ENCODE data around the gene C11orf21. TPM values are rescaled to one million over a fixed set of nuclear protein-coding genes. Genes with fewer than 3 reads are reported as not detected.

The C11orf21 gene
- total RNA-seq, 3 donors from 2014 or later: 0.33 to 1.0 (median 0.96) TPM

DNA sequence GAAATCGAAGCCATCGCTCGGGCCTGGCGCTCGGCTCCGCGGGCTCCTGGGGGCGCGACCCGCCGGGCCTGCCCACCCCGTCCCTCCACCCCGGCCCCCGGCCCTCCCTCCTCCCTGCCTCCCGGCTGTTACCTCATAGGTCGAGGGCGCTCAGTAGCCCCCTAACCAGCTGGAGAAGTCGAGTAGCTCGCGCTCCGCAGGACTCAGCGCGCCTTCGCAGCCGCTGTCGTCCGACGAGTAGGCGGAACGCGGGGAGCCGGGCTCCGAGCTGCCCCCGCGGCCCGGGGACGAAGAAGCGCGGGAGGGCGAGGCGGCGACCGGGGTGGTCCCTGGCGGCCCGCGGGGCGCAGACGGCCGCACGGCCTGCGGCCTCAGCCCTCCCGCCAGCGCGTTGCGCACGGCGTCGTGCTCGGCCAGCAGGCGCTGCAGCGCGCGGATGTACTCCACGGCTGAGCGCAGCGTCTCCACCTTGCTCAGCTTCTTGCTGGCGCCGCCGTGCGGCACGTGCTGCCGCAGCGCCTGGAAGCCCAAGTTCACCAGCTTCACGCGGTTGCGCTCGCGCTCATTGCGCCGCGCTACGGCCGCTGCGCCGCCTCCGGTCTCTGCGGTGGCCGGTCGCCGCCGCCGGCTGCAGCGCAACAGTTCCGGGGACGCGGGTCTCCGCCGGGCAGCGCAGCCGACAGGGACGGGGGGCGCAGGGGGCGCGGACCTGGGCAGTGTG is 32.0 kb downstream of the C11orf21 start:
- TF ChIP-seq, protein P1, sequence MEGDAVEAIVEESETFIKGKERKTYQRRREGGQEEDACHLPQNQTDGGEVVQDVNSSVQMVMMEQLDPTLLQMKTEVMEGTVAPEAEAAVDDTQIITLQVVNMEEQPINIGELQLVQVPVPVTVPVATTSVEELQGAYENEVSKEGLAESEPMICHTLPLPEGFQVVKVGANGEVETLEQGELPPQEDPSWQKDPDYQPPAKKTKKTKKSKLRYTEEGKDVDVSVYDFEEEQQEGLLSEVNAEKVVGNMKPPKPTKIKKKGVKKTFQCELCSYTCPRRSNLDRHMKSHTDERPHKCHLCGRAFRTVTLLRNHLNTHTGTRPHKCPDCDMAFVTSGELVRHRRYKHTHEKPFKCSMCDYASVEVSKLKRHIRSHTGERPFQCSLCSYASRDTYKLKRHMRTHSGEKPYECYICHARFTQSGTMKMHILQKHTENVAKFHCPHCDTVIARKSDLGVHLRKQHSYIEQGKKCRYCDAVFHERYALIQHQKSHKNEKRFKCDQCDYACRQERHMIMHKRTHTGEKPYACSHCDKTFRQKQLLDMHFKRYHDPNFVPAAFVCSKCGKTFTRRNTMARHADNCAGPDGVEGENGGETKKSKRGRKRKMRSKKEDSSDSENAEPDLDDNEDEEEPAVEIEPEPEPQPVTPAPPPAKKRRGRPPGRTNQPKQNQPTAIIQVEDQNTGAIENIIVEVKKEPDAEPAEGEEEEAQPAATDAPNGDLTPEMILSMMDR (IDR thresholded peaks at IDR 0.05): no peak
- peak in 1 of 3 donors; percentile 45 for TF ChIP-seq POLR2AphosphoS5 (IDR thresholded peaks at IDR 0.05)
- Histone ChIP-seq H3K27ac (peak overlapping the region; percentile 74 to 89), H3K4me3 (peak overlapping the region; percentile 45 to 92 (median 64)), H3K9me3 (no peaks in the 10 kb centered on the region), H3K4me1 (peaks cover 6 to 14% of the 10 kb centered on the region in 2 donors), H3K36me3 (no peaks in the 10 kb centered on the region), H3K27me3 (peaks cover 10 to 12% of the 10 kb centered on the region in 2 donors)
- peak; percentile 35 to 58 for DNase-seq (ENCODE audit: low spot score in 2 of 2)
- intact Hi-C loops (cut with DNase I; ENCODE audit: low total_unique reads): no loop called here

DNA sequence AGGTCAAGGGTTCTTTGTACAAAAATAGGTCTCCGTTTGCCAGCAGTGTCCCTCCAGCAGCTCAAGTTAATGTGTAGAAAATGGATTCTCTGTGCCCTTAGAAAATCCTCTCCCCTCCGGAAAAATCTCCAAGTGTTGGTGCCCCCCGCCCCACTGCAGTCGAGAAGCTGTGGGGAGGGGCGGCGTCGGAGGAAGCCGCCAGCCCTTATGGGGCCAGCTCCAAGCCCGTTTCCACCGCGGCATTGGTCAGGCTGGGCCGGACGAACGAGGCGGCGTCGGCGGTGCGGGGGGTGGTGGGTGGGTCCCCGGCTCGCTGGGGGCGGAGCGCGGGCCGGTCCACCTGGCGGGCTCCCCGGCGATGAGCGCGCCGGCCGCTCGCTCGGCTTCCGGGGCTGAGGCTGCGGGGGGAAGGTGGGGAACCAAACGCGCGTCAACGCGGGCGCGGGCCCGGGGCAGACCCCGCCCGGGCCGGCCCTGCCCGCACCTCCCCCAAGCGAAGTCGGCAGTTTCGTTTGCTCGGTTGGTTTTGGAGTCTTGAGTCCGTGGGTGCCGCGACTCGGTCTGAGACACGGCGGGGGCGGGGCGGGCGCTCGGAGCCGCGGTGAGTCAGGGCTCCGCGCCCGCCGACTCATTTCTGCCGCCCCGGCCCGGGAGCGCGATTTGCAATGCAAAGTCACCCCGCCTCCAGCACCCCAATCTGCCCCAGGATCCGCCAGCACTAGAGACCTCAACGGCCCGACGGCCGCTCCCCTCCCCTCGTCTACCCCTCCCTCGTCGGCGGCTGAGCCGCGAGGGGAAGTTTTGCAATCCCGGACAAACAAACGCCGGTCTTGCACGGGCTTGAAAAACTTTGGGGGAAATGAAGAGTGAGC is 32.8 kb downstream of the C11orf21 start:
- peak; percentile 43 to 63 for DNase-seq (ENCODE audit: low spot score in 2 of 2)
- Histone ChIP-seq H3K4me3 (peak overlapping the region; percentile 45 to 92 (median 64)), H3K9me3 (no peaks in the 10 kb centered on the region), H3K36me3 (no peaks in the 10 kb centered on the region), H3K4me1 (peaks cover 6 to 14% of the 10 kb centered on the region in 2 donors), H3K27ac (peak overlapping the region; percentile 74 to 89), H3K27me3 (peaks cover 10 to 12% of the 10 kb centered on the region in 2 donors)
- intact Hi-C loops (cut with DNase I; ENCODE audit: low total_unique reads): no loop called here
- TF ChIP-seq, protein P1 (IDR thresholded peaks at IDR 0.05): no peak
- no peak for TF ChIP-seq POLR2AphosphoS5 (IDR thresholded peaks at IDR 0.05)
- no peak for TF ChIP-seq POLR2A (IDR thresholded peaks at IDR 0.05)

DNA sequence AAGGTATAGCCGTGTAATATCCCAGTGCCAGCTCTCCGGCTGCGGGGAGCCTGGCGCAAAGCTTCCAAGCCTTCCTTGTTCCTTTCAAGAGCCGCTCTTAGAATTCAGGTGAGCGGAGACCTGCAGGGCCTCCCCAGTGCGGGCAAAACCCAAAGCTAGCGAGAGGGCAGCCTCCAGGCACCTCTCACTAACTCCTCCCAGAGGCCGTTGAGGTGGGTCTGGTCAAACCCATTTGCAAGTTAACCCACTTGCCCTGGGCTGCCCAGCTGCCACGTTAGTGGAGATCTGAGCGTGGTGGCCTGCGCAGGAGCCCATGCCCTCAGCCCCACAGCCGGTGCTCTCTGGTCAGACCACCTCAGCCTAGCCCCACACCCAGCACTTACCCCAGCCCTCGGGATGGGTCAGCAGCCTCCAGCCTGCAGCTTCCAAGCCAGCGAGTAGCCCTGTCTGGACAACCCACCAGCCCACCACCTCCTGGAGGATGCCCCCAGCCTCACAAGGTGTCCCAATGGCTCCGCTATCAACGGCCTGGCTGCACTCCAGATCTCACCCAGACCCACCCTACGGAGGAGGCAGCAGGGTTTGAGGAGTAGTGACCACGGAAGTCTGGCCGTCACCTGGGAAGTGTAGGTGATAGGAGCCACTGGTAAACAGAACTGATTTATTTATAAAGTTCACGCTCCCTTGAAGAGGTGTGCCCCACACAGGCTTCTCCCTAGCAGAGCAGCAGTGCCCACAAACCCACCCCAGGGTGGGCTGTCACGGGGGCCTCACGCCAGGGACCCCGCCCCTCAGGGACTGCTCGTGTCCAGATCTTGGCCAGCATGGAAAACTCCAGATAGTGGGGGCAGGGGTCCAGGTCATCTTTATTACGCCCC is 33.6 kb downstream of the C11orf21 start:
- Histone ChIP-seq H3K36me3 (no peaks in the 10 kb centered on the region), H3K4me3 (peak overlapping the region; percentile 45 to 92 (median 64)), H3K27me3 (peaks cover 10 to 12% of the 10 kb centered on the region in 2 donors), H3K9me3 (no peaks in the 10 kb centered on the region), H3K27ac (peak overlapping the region; percentile 74 to 89), H3K4me1 (peaks cover 6 to 14% of the 10 kb centered on the region in 2 donors)
- DNase-seq (ENCODE audit: low spot score in 2 of 2): peak; percentile 17 to 49
- intact Hi-C loops (cut with DNase I; ENCODE audit: low total_unique reads): no loop called here
- no peak for TF ChIP-seq POLR2A (IDR thresholded peaks at IDR 0.05)
- no peak for TF ChIP-seq POLR2AphosphoS5 (IDR thresholded peaks at IDR 0.05)
- TF ChIP-seq, protein P1 (IDR thresholded peaks at IDR 0.05): no peak

DNA sequence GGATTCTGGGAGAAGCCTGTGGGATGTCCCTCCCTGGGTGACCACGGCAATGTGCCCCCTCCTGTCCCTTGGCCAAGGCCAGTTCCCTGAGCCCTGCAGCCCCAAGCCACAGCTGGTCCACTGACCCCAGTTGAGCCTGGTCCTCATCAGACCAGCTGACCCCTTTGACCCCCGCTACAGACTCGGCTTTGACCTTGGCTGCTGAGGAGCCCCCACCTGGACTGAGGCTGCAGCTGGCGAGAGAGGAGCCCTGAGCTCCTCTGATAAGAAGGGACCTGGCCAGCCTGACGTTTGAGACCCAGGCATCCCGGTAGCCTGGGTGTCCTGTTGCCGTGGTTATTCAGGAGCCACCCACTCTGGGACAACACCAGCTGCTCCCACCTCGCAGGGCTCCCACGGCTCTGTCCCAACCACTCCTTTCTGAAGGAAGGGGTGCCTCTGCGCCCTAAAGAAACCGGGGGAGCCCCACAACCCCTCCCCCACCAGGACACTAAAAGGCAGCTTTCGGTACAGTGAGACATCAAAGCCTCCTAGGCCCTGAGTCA is 34.3 kb downstream of the C11orf21 start:
- Histone ChIP-seq H3K27me3 (peaks cover 10 to 12% of the 10 kb centered on the region in 2 donors), H3K9me3 (no peaks in the 10 kb centered on the region)
- intact Hi-C loops (cut with DNase I; ENCODE audit: low total_unique reads): no loop called here

More for the DNA sequence above, 34.3 kb downstream of the C11orf21 start:
- no peak overlapping the region for H3K27ac ChIP-seq
- H3K36me3 ChIP-seq: no peaks in the 10 kb centered on the region
- TF ChIP-seq, protein P1 (IDR thresholded peaks at IDR 0.05): no peak
- TF ChIP-seq POLR2AphosphoS5 (IDR thresholded peaks at IDR 0.05) (no peak), POLR2A (IDR thresholded peaks at IDR 0.05) (no peak)
- peak; percentile 18 to 46 for DNase-seq (ENCODE audit: low spot score in 2 of 2)
- no peak overlapping the region for H3K4me3 ChIP-seq
- H3K4me1 ChIP-seq: peaks cover 6 to 14% of the 10 kb centered on the region in 2 donors
